Measurements from ENCODE around the gene TTLL12.

DNA sequence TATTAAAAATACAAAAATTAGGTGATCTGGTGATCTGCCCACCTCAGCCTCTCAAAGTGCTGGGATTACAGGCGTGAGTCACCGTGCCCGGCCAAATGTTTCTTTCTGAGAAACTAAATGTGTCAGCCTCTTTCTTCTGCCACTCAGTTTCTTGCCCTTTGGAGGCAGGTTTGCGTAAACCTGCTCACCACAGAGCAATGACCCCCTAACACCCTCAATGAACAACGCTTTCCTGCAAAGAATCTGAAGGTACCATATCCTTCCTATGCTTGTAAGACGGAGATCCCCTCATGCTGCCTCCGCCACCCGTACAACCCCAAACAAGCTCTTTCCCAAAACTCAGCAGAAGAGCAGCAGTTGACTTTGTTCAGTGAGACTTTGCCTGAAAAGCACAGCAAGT, 38.7 kb upstream of the TTLL12 start:
- TF ChIP-seq, protein P1, sequence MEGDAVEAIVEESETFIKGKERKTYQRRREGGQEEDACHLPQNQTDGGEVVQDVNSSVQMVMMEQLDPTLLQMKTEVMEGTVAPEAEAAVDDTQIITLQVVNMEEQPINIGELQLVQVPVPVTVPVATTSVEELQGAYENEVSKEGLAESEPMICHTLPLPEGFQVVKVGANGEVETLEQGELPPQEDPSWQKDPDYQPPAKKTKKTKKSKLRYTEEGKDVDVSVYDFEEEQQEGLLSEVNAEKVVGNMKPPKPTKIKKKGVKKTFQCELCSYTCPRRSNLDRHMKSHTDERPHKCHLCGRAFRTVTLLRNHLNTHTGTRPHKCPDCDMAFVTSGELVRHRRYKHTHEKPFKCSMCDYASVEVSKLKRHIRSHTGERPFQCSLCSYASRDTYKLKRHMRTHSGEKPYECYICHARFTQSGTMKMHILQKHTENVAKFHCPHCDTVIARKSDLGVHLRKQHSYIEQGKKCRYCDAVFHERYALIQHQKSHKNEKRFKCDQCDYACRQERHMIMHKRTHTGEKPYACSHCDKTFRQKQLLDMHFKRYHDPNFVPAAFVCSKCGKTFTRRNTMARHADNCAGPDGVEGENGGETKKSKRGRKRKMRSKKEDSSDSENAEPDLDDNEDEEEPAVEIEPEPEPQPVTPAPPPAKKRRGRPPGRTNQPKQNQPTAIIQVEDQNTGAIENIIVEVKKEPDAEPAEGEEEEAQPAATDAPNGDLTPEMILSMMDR (IDR thresholded peaks at IDR 0.05): no peak
- TF ChIP-seq EHMT2 (IDR thresholded peaks at IDR 0.05; ENCODE audit: low read depth) (no peak), NR3C1 (IDR thresholded peaks at IDR 0.05) (no peak), POLR2A (IDR thresholded peaks at IDR 0.05; ENCODE audit: low read length) (no peak), TP53 (CRISPR knock-in tag; IDR thresholded peaks at IDR 0.05) (no peak), JUNB (IDR thresholded peaks at IDR 0.05) (no peak), EP300 (IDR thresholded peaks at IDR 0.05) (no peak), CHD4 (IDR thresholded peaks at IDR 0.05; ENCODE audit: borderline replicate concordance) (no peak), RFX5 (IDR thresholded peaks at IDR 0.05) (no peak), SMC3 (IDR thresholded peaks at IDR 0.05) (no peak), HOXB13 (CRISPR knock-in tag; IDR thresholded peaks at IDR 0.05; ENCODE audit: low read depth) (no peak)
- TF ChIP-seq, protein P2, sequence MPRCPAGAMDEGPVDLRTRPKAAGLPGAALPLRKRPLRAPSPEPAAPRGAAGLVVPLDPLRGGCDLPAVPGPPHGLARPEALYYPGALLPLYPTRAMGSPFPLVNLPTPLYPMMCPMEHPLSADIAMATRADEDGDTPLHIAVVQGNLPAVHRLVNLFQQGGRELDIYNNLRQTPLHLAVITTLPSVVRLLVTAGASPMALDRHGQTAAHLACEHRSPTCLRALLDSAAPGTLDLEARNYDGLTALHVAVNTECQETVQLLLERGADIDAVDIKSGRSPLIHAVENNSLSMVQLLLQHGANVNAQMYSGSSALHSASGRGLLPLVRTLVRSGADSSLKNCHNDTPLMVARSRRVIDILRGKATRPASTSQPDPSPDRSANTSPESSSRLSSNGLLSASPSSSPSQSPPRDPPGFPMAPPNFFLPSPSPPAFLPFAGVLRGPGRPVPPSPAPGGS (IDR thresholded peaks at IDR 0.05): no peak
